Activated T-cell treated with anti-CD3 and anti-CD28 coated beads for 4 hours (primary cell): Measurements from ENCODE around the gene ZNF333.
"Not testable (repeated sequence)": the region's sequence is repeated elsewhere in the genome, so short reads cannot be mapped to it uniquely, and the experiment has no call there.

Experiments
- DNase-seq: peaks from one replicate; pipeline ENCODE4 v3.0.0-alpha.2; 2020

The ZNF333 gene

DNA sequence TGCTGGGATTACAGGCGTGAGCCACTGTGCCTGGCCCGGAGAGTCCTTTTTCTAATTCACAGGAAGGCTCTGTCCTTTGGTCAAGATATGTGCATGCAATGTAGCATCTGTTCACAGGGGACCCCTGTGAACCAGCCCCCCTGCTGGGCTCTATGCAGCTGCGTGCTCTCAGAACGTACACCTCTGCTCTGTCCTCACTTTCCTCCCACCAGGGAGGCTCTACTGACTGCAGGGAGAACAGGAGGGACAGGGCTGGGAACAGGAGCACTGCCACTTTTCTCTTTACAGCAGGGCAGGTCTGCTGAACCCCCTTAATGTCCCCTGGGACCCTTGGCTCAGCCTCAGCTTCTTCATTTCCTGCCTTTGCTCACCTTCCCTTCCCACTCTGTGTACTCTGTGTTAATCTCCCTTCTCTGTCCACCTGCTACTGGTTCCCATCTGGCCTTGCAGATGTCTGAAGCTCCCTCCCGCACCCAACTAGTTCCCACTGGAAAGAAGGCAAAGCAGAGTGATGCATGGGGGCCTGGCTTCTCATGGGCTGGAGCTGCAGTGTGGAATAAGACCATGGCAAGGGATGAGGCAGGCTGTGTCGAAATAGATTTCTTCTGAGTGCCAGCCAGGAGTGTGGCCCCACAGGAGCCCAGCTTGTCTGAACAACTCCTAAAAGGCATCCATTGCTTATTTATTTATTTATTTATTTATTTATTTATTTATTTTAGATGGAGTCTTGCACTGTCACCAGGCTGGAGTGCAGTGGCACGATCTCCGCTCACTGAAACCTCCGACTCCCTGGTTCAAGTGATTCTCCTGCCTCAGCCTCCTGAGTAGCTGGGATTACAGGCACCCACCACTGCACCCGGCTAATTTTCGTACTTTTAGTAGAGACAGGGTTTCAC is 81.3 kb downstream of the ZNF333 start:
- DNase-seq = no peak

DNA sequence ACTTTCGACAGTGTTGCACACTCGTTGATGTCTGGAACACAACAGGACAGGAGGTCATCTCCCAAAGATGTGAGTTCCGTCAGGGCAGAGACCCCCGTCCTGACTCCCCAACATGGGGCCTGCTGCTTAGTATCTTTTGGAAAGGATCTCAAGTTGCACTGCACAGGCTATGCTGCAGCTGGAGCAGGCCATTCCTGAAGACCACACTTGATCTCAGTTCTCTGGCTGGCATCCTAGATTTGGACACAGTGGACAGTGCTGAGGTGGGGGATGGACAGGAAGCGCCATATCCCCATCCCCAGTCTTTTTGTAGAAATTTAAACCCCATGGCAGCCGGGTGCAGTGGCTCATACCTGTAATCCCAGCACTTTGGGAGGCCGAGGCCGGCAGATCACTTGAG is 82.6 kb downstream of the ZNF333 start:
- no peak for DNase-seq

- DNase-seq = no peak
These were observed 83.1 kb downstream of the ZNF333 start for GRCh38 chr19:14772995-14773394.

GRCh38 chr19:14773722-14774121 is 83.9 kb downstream of the ZNF333 start:
- not testable (repeated sequence) for DNase-seq

DNA sequence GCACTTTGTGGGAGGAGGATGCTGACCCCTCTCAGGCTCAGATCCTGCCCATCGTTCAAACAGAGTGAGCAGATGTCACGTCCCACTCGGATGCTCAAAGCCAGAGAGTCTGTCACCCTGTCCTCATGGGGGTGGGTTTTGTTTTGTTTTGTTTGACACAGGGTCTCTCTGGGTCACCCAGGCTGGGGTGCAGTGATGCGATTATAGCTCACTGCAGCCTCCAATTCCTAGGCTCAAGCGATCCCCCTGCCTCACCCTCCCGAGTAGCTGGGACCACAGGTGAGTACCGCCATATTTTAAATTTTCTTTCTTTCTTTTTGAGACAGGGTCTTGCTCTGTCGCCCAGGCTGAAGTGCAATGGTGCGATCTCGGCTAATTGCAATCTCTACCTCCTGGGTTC is 84.5 kb downstream of the ZNF333 start:
- DNase-seq = no peak

DNA sequence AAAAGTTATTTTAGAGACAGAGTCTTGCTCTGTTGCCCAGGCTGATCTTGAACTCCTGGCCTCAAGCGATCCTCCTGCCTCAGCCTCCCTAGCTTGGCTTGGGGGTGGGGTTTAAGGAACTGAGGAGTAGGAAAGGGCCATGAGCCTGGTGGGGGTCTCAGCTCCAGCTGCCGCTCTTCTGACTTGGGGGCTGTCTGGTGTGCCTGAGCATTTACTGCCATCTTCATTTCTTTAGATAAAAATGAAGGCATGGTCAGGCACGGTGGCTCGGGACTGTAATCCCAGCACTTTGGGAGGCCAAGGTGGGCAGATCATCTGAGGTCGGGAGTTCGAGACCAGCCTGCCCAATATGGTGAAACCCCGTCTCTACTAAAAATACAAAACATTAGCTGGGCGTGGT is 85.5 kb downstream of the ZNF333 start:
- DNase-seq = not testable (repeated sequence)

DNA sequence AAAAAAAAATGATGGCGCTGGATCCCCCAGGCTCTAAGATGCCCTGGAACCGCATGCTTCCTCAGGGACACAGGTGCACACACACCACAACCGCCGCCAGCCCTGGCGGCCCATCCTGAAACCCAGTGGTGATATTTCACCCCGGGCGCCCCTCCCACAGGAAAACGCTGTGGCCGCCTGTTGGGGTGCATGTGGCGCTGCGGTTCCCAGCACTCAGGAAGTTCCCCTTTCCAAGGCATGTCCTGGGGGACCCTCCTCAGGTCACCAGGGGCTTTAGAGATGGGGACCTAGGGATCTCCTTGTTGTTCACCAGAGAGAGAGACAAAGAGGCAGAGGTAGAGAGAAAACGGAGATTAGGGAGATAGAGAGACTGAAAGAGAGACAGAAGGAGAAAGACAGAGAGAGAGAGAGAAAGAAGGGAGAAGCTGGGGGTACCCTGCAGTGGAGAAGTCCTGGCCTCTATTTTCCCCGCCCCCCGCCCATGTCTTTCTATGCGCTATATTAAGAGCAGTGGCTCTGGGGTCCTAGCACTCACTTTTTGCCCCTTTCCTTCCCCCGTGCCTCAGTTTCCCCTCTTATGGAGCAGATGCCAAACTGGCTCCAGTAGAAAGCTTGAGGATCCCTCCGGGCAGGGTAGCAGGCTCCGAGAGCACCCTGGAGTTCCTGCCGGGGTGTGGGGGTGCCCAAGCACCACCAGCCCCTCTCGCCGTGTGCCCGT is 86.2 kb downstream of the ZNF333 start:
- DNase-seq = no peak

DNA sequence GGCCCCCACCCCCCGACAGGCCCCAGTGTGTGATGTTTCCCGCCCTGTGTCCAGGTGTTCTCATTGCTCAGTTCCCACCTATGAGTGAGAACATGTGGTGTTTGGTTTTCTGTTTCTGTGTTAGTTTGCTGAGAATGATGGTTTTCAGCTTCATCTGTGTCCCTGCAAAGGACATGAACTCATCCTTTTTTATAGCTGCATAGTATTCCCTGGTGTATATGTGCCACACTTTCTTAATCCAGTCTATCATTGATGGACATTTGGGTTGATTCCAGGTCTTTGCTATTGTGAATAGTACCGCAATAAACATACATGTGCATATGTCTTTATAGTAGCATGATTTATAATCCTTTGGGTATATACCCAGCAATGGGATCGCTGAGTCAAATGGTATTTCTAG is 87.8 kb downstream of the ZNF333 start:
- not testable (repeated sequence) for DNase-seq

- not testable (repeated sequence) for DNase-seq
These were observed 88.4 kb downstream of the ZNF333 start, which contains the start of gene ADGRE2 for GRCh38 chr19:14778110-14778845. Gene ADGRE2 (minus strand): TSS chr19:14778560. CDS start chr19:14776756, 1,804 bp downstream.

GRCh38 chr19:14779151-14779550 is 89.3 kb downstream of the ZNF333 start:
- no peak for DNase-seq

GRCh38 chr19:14780622-14781225 is 90.9 kb downstream of the ZNF333 start:
- DNase-seq = not testable (repeated sequence)

- DNase-seq = not testable (repeated sequence)
These were observed 92.1 kb downstream of the ZNF333 start for GRCh38 chr19:14781713-14782536.

GRCh38 chr19:14782626-14783409 is 93.0 kb downstream of the ZNF333 start:
- DNase-seq = no peak
